ENCODE data around the gene GUCA2A. TPM values are rescaled to one million over a fixed set of nuclear protein-coding genes. Genes with fewer than 3 reads are reported as not detected.

GUCA2A gene
- polyA plus RNA-seq, 1 experiment, result not detected

DNA sequence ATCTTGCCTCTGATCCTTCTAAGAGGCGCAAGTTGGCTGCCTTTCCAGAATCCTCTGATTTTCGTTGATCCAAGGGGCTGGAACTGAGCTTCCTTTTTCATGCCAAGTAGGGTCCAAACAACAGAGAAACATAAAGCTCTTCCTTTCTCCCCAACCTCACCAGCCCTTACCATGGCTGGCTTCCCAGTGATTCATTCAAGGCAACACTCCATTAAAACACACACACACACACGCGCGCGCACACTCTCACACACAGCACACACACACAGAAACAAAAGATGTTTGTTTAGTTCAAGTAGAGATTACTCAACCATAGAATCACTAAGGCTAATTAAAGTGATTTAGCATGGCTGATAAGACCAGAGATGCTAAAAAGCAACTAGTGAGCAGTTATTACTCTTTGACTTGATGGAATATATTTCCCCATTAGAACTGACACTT is 13.0 kb upstream of the GUCA2A start:
- TF ChIP-seq, protein P1, sequence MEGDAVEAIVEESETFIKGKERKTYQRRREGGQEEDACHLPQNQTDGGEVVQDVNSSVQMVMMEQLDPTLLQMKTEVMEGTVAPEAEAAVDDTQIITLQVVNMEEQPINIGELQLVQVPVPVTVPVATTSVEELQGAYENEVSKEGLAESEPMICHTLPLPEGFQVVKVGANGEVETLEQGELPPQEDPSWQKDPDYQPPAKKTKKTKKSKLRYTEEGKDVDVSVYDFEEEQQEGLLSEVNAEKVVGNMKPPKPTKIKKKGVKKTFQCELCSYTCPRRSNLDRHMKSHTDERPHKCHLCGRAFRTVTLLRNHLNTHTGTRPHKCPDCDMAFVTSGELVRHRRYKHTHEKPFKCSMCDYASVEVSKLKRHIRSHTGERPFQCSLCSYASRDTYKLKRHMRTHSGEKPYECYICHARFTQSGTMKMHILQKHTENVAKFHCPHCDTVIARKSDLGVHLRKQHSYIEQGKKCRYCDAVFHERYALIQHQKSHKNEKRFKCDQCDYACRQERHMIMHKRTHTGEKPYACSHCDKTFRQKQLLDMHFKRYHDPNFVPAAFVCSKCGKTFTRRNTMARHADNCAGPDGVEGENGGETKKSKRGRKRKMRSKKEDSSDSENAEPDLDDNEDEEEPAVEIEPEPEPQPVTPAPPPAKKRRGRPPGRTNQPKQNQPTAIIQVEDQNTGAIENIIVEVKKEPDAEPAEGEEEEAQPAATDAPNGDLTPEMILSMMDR (IDR thresholded peaks at IDR 0.05; ENCODE audit: insufficient read depth, low read depth, low read length), result no peak
- Histone ChIP-seq H3K27me3 (ENCODE audit: control insufficient read depth, insufficient read depth, low read length) (no peaks in the 10 kb centered on the region), H3K36me3 (ENCODE audit: control insufficient read depth, insufficient read depth, low read length) (no peaks in the 10 kb centered on the region; the same call in 1 of the 2 replicates), H3K4me3 (ENCODE audit: low read depth, low read length) (no peak overlapping the region)
- peak; percentile 31 for DNase-seq (ENCODE audit: low read depth)
- POLR2A ChIA-PET, result interaction anchor here (0.6 kb wide), 1 partner anchor 334 kb away, joined by 4 read pairs; no protein-coding TSS in a partner anchor
- CTCF ChIA-PET, result interaction anchor here (0.7 to 1.6 kb wide), 3 partner anchors 37 to 279 kb away, joined by 3 to 4 read pairs (median 3); partner anchors contain the start of gene PPCS

DNA sequence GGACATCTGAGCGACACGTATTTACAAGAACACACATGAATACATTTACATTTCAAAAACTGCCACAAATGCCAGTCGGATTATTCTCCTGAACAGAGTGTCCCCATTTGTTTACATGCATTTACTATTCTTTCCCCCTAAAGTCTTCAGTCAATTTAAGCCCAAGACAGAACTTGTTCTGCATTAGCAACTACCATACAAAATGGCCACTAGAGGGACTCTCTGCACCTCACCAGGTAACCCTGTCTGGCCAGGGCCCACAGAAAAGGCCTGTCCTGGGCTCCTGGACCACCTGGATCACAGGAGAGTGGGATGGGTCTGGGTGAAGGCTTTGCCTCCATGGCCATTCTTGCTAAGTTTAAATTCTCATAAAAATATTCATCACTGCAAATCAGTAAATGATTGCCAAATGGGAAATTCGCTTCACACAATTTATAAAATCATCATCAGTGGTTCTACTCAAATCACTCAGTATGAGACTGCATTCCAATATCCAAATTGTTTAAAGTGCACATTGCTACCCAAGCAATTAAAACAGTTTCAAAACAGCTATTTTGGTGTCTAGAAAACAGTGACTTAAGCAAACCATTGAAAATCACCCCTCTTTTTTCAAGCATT is 12.5 kb upstream of the GUCA2A start:
- no peaks in the 10 kb centered on the region; the same call in 1 of the 2 replicates for H3K36me3 ChIP-seq (ENCODE audit: control insufficient read depth, insufficient read depth, low read length)
- no peaks in the 10 kb centered on the region for H3K27me3 ChIP-seq (ENCODE audit: control insufficient read depth, insufficient read depth, low read length)
- TF ChIP-seq, protein P1 (IDR thresholded peaks at IDR 0.05; ENCODE audit: insufficient read depth, low read depth, low read length), result peak; percentile 76
- CTCF ChIA-PET, result interaction anchor here (0.7 to 1.6 kb wide), 3 partner anchors 37 to 280 kb away, joined by 3 to 4 read pairs (median 3); partner anchors contain the start of gene PPCS
- POLR2A ChIA-PET, result interaction anchor here (0.6 kb wide), 1 partner anchor 334 kb away, joined by 4 read pairs; no protein-coding TSS in a partner anchor
- H3K4me3 ChIP-seq (ENCODE audit: low read depth, low read length), result no peak overlapping the region
- DNase-seq (ENCODE audit: low read depth), result no peak

DNA sequence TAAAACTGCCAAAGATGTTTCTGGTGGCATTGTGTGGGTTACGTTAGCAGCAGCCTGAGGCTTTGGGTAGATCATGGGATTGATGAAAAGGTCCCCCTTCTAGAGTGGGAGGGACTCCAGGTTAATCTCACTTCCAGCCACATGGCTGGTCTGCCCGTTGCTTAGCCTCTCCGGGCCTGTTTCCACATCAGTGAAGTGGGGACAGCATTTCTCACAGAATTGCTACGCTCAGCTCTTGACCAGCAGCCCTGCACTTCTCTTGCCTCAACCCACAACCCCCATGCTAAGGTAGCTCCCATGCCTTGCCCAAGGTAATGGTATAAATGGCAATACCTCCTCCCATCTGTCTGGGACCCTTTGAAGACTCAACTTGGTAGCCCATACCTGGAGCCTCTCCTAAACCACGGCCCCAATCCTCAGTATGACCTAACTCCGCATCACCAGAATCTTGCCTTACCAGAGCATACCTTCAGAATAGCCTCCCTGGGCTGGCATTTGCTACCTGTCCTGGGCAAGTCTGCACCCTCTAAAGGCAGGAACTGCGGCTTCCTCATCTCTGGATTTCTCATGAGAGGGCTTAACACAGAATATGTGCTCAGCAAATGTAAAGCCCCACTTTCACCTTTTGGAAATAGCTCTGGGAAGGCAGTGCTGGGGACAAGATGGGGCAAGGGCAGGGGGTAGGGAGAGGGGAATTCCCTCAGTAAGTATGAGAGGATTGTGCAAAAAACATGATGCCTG is 10.9 kb upstream of the GUCA2A start:
- no peak for DNase-seq (ENCODE audit: low read depth)
- no peaks in the 10 kb centered on the region for H3K27me3 ChIP-seq (ENCODE audit: control insufficient read depth, insufficient read depth, low read length)
- H3K4me3 ChIP-seq (ENCODE audit: low read depth, low read length), result no peak overlapping the region
- CTCF ChIA-PET, result interaction anchor here (1.0 to 2.7 kb wide), 5 partner anchors 17 to 602 kb away, joined by 3 to 22 read pairs (median 3); no protein-coding TSS in a partner anchor
- POLR2A ChIA-PET, result no interaction called here
- H3K36me3 ChIP-seq (ENCODE audit: control insufficient read depth, insufficient read depth, low read length), result no peaks in the 10 kb centered on the region
- TF ChIP-seq, protein P1 (IDR thresholded peaks at IDR 0.05; ENCODE audit: insufficient read depth, low read depth, low read length), result no peak

DNA sequence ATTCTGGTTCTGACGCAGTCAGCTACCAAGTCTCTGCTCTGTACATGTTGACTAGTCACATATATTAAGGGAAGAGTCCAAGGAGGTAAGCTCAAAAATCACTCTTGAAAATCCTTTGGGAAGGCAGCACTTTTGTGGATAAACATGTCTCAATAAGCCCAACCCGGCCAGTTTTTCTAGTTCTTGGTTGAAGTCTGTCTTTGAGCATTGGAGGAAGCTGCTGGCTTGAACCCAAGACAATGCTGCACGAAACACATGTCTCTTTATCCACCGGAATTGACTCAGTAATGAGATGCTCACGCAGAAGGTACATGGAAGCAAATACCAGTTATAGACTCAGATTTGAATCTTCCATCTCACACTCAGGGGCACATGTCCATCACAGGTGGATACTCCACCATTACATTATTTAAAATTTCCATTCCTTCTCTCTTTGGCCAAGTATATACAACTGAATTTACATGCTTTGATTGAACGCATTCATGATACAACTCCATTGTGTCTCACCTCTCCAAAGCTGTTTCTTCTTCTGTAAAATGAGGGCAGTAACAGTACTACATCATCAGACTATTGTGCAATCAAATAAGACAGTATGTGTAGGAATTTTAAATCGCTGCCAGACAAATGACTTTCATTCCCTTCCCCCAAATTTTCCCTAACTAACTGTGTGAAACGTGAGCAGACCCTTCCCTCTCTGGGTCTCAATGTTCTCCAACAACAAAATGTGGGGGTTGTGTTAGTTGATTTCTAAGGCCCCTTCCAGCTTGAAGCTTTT is 9.6 kb upstream of the GUCA2A start:
- ChIA-PET CTCF (interaction anchor here (0.6 to 4.2 kb wide), 55 partner anchors 7 to 659 kb away, joined by 3 to 46 read pairs (median 4); partner anchors contain the start of genes C1orf50, CCDC30, FOXJ3 and GUCA2A), POLR2A (no interaction called here)
- no peaks in the 10 kb centered on the region for H3K36me3 ChIP-seq (ENCODE audit: control insufficient read depth, insufficient read depth, low read length)
- no peaks in the 10 kb centered on the region for H3K27me3 ChIP-seq (ENCODE audit: control insufficient read depth, insufficient read depth, low read length)
- TF ChIP-seq, protein P1 (IDR thresholded peaks at IDR 0.05; ENCODE audit: insufficient read depth, low read depth, low read length), result no peak
- H3K4me3 ChIP-seq (ENCODE audit: low read depth, low read length), result no peak overlapping the region
- DNase-seq (ENCODE audit: low read depth), result no peak
